Stimulated activated naive CD8-positive, alpha-beta T cell treated with anti-CD3 and anti-CD28 coated beads, Interleukin-15, Interleukin-2, amounts not matched to agents 100 ng/mL and 50 ng/mL, for 24 hours (primary cell): ENCODE measurements around the gene CCN6.
A peak's percentile ranks its signal among the peaks of the same experiment; 100 is the strongest.

Source experiments
- H3K27ac Mint-ChIP-seq: one replicate; pipeline ENCODE4 v1.8.0; 2021; ENCODE audit warnings: mild to moderate bottlenecking, mixed read lengths
- H3K27me3 Mint-ChIP-seq: one replicate; pipeline ENCODE4 v1.8.0; 2021; ENCODE audit warnings: mixed read lengths
- H3K36me3 Mint-ChIP-seq: one replicate; pipeline ENCODE4 v1.8.0; 2021; ENCODE audit warnings: low read depth, mixed read lengths
- H3K4me1 Mint-ChIP-seq: one replicate; pipeline ENCODE4 v1.8.0; 2021; ENCODE audit warnings: low read depth, mixed read lengths
- H3K4me3 Mint-ChIP-seq: one replicate; pipeline ENCODE4 v1.8.0; 2021; ENCODE audit warnings: mild to moderate bottlenecking, mixed read lengths
- H3K9me3 Mint-ChIP-seq: one replicate; pipeline ENCODE4 v1.8.0; 2021; ENCODE audit warnings: mixed read lengths

CCN6 gene

DNA sequence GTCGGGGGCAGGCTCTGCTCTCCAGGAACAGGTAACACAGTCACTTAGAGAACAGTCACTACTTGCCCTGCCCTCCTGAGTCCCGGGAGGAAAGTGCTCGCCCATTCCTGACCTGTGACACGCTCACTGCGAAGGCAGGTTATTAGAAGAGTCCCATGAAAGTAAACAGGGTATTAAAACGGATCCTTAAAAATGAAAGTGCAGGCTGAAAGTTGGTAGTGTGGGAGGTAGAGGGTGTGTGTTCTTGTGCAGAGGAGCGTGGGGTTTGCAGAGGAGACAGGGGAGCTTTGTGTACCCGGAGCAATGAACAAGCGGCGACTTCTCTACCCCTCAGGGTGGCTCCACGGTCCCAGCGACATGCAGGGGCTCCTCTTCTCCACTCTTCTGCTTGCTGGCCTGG is at the start of gene CCN6:
Gene CCN6, plus strand, starts transcription at position 104 of the 400 bp plus-strand sequence. Its CDS starts 254 bp downstream, at position 358.
- H3K4me1 Mint-ChIP-seq = no peaks in the 10 kb centered on the region
- no peaks in the 10 kb centered on the region for H3K36me3 Mint-ChIP-seq
- no peak within 1 kb of the TSS for H3K4me3 Mint-ChIP-seq
- no peak within 1 kb of the TSS for H3K27ac Mint-ChIP-seq
- no peaks in the 10 kb centered on the region for H3K27me3 Mint-ChIP-seq
- no peaks in the 10 kb centered on the region for H3K9me3 Mint-ChIP-seq

DNA sequence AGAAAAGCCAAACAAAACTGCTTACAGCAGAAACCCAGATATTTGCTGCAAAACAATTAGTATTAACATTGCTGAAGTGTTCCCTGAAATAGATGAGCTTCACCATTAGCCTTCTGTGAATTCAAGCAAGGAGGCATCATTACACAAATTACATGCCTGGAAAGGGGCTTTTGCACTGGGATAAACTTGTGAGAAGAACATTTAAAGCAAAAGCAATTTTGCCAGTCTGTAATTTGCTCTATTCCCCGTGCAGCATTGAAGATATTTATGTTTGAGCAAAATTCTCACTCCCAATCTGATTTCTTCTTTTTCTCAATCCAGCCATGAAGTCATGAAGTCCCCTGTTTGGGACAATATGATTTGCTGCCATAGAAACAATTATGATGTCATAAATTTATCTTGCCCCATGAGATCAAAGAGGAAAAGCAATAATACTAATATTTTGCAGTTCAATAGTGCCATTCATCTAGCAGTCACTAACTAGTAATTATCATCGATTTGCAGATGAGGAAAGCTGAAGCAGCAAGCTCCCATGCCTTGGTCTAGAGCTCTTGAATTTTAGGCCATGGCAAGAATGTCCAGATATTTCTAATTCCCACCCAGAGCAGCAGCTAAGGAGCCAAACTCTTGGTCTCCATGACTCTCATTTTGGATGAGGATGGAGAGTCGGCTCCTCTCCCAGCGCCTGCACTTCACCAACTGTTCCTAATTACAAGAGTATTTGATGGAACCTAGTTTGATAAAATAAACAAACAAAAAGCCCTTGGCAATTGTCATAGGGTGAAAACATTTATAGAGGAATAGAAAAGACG is 49.5 kb upstream of the CCN6 start:
- H3K9me3 Mint-ChIP-seq = no peaks in the 10 kb centered on the region
- H3K27ac Mint-ChIP-seq = no peak overlapping the region
- H3K36me3 Mint-ChIP-seq = no peaks in the 10 kb centered on the region
- peaks cover 13% of the 10 kb centered on the region for H3K4me1 Mint-ChIP-seq
- no peaks in the 10 kb centered on the region for H3K27me3 Mint-ChIP-seq
- H3K4me3 Mint-ChIP-seq = no peak overlapping the region

DNA sequence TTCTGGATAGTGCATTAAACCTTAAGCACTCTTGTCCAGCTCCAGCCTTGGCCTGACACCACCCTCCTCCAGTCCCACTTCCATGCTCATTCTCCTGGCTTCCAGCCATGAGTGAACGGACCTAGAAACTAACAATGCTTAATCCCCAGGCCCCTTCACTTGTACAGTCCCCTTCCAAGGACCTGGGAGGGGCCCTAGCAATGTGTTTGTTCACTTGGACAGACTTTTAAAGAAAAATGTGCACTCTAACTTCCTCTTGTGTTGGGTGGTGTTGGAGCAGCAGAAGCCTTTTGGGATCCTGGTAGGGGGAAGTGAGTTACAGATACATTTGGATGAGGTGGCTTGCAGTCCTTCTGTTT is 48.9 kb upstream of the CCN6 start:
- Mint-ChIP-seq H3K4me3 (no peak overlapping the region), H3K27ac (no peak overlapping the region), H3K4me1 (peaks cover 14% of the 10 kb centered on the region), H3K36me3 (no peaks in the 10 kb centered on the region), H3K9me3 (no peaks in the 10 kb centered on the region), H3K27me3 (no peaks in the 10 kb centered on the region)

DNA sequence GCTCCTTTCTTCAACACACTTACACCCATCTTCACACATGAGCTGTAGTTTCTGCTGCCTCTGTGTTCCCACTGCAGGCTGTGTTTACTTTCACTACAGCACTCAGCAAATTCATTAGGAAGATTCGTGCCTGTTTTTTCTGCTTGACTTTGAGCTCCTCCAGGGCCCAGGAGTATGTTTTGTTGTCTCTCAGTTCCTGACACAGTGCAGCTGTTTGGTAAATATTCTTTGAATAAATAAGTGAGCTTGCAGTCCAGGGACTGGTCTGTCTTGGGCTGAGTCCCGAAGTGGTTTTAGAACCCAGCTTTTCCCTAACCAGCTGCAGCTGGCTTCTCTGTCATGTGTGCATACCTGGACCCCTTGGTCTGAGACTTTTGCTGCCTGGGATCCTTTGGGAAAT is 46.6 kb upstream of the CCN6 start:
- Mint-ChIP-seq H3K27ac (no peak overlapping the region), H3K4me1 (peaks cover 28% of the 10 kb centered on the region), H3K36me3 (no peaks in the 10 kb centered on the region), H3K4me3 (no peak overlapping the region), H3K27me3 (no peaks in the 10 kb centered on the region), H3K9me3 (no peaks in the 10 kb centered on the region)

DNA sequence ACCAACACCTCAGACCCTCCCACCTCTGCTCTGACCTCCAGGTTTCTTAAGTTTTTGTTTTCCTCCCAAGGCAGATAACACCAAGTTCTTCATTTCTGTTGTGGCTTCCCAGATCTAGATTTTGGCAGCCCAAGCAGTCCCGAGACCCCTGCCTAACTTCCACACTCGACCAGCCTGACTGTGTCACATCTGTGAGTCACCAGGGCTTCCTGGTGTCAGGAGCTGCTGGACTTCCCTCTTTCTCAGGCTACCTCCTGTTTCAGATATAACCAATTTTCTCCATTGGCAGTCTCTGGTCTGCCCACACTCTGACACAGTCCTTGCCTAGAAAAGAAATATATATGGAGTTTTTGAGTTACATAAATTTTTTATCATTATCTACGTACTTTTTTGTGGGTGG is 46.1 kb upstream of the CCN6 start:
- H3K36me3 Mint-ChIP-seq = no peaks in the 10 kb centered on the region
- H3K4me3 Mint-ChIP-seq = no peak overlapping the region
- H3K4me1 Mint-ChIP-seq = peaks cover 34% of the 10 kb centered on the region
- peak overlapping the region; percentile 29 for H3K27ac Mint-ChIP-seq
- H3K9me3 Mint-ChIP-seq = no peaks in the 10 kb centered on the region
- no peaks in the 10 kb centered on the region for H3K27me3 Mint-ChIP-seq

DNA sequence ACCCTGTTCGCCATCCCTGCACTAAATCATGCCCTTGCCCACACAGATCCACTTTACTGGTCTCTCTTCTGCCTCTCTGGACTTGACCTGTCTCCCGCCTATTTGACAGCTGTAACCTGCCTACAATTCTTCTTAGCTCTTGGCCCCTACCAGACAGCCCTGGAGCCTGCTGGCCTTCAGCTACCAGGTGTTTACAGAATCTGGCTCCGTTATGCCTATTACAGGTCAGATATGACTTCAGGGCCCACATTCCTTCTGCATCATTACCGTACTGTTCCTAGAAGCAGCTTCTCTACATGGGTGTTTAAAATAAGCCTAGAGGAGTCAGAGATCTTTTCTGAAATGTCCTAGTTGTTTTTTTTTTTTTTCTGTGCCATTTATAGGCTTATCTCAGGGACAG is 45.4 kb upstream of the CCN6 start:
- Mint-ChIP-seq H3K27ac (no peak overlapping the region), H3K36me3 (no peaks in the 10 kb centered on the region), H3K27me3 (no peaks in the 10 kb centered on the region), H3K4me1 (peaks cover 38% of the 10 kb centered on the region), H3K9me3 (no peaks in the 10 kb centered on the region), H3K4me3 (no peak overlapping the region)

DNA sequence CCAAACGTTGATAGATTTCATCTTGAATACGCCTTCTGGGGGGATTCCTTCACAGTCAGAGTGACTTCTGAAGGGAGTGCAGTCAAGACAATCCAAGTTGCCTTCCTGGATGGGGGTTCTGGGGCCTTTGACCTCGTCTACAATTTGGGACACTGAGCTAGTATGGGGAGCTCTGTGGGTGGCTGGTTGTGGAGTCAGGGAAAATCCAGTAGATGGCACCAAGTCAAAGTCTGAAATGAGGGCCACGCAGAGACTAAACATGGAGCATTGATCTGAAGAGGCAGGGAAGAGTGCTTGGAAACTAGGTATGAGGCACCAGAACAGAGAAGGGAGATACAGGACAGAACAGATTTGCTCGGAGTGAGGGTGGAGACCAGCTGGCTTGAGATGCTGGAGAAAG is 43.6 kb upstream of the CCN6 start:
- Mint-ChIP-seq H3K36me3 (no peaks in the 10 kb centered on the region), H3K4me3 (no peak overlapping the region), H3K9me3 (no peaks in the 10 kb centered on the region), H3K27ac (peak overlapping the region; percentile 22), H3K27me3 (no peaks in the 10 kb centered on the region), H3K4me1 (peaks cover 51% of the 10 kb centered on the region)

DNA sequence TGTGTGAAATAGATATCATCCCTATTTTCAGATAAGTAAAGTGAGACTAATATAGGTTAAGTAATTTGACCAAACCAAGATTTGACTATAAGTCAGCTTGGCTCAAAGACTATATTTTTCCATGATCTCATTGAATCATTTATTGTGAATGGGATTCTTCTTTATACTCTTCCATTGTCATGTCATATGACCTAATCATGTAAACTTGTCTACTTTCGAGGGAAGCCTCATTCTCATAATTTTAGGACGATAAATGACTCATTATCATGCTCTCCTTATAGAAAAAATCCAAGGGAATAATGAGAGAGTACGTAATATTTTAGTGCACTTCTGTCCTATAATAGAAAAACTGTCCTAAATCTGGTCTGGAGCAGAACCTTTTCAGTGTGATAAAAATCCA is 40.9 kb upstream of the CCN6 start:
- peaks cover 74% of the 10 kb centered on the region for H3K4me1 Mint-ChIP-seq
- H3K9me3 Mint-ChIP-seq = no peaks in the 10 kb centered on the region
- no peaks in the 10 kb centered on the region for H3K27me3 Mint-ChIP-seq
- H3K4me3 Mint-ChIP-seq = no peak overlapping the region
- no peaks in the 10 kb centered on the region for H3K36me3 Mint-ChIP-seq
- H3K27ac Mint-ChIP-seq = peak overlapping the region; percentile 38

DNA sequence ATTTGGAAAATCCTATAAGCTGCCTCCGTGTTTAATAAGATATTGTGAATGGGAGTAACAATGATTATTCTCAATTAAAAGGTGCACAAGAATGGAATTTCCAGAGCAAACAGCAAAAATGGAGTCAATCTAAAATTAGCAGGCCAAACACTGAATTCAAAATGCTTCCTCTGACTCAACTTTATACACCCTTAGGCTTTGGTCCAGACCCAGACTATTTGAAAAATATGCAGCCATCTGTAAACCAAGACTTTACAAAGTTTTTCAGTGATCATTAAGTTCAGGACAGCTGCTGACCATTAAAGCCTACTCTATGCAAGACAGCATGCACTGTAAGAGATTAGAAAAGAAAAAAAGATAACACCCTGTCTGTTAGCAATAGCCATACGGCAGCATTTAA is 39.4 kb upstream of the CCN6 start:
- Mint-ChIP-seq H3K9me3 (no peaks in the 10 kb centered on the region), H3K27ac (peak overlapping the region; percentile 96), H3K36me3 (no peaks in the 10 kb centered on the region), H3K4me1 (peaks cover 72% of the 10 kb centered on the region), H3K4me3 (no peak overlapping the region), H3K27me3 (no peaks in the 10 kb centered on the region)

DNA sequence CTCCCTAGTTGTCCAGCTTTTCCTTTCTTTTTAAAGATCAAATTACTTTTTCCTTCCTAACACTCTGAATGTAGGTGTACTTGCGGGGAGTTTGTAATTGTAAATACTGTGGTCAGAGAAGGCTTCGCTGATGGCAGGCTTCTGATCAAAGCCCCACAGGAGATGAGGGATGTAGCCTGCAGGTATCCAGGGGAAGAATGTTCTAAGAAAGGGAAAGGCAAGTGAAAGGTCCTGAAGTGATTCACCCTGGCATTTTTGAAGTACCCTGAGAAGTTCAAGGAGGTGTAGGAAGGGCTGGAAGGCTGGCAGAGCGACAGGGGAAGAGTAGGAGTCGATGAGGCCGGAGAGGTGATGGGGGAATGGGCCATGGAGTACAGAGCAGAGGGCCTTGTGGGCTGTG is 38.2 kb upstream of the CCN6 start:
- H3K4me3 Mint-ChIP-seq = peak overlapping the region; percentile 66
- H3K9me3 Mint-ChIP-seq = no peaks in the 10 kb centered on the region
- H3K4me1 Mint-ChIP-seq = peaks cover 64% of the 10 kb centered on the region

DNA sequence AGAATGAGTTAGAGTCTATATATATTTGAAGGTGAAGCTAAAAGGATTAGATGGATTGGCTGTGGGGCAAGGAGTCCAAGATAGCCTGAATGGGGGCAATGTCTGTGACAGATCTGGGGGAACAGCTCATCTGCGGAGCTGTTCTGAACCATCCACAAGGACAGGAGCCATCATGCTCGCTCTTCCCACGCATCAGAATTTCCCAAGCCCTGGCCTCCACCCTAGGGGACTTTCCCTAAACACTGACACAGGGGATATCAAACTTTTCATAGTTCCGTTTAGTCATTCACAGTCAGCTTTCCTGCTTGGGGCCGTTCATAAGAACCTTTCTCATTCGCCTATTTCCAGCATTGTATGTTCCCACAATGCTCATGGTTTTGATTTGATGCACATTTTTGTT is 37.6 kb upstream of the CCN6 start:
- Mint-ChIP-seq H3K27me3 (no peaks in the 10 kb centered on the region), H3K27ac (peak overlapping the region; percentile 96), H3K4me3 (peak overlapping the region; percentile 66), H3K9me3 (no peaks in the 10 kb centered on the region), H3K36me3 (no peaks in the 10 kb centered on the region), H3K4me1 (peaks cover 58% of the 10 kb centered on the region)

More for the DNA sequence above, 38.2 kb upstream of the CCN6 start:
- H3K27me3 Mint-ChIP-seq = no peaks in the 10 kb centered on the region
- no peaks in the 10 kb centered on the region for H3K36me3 Mint-ChIP-seq
- peak overlapping the region; percentile 96 for H3K27ac Mint-ChIP-seq

DNA sequence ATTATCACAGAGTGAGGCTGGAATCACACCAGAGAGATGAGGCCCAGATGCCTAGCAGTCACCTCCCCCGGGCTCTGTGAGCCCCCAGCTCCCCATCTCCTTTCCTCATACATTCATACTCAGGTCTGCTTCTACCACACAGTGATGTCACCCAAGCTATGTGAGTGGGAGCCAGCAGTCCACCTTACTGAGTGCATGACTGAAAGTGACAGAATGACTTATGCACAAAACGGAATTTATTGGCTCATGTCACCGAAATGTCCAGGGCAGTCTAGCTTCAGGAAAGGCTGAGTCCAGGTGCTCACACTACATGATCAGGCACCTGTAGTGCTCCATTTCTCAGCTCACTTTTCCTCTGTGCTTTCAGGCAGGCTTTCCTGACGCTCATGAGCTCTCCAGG is 36.7 kb upstream of the CCN6 start:
- Mint-ChIP-seq H3K27ac (peak overlapping the region; percentile 96), H3K4me3 (peak overlapping the region; percentile 66), H3K27me3 (no peaks in the 10 kb centered on the region), H3K9me3 (no peaks in the 10 kb centered on the region), H3K36me3 (no peaks in the 10 kb centered on the region), H3K4me1 (peaks cover 60% of the 10 kb centered on the region)

DNA sequence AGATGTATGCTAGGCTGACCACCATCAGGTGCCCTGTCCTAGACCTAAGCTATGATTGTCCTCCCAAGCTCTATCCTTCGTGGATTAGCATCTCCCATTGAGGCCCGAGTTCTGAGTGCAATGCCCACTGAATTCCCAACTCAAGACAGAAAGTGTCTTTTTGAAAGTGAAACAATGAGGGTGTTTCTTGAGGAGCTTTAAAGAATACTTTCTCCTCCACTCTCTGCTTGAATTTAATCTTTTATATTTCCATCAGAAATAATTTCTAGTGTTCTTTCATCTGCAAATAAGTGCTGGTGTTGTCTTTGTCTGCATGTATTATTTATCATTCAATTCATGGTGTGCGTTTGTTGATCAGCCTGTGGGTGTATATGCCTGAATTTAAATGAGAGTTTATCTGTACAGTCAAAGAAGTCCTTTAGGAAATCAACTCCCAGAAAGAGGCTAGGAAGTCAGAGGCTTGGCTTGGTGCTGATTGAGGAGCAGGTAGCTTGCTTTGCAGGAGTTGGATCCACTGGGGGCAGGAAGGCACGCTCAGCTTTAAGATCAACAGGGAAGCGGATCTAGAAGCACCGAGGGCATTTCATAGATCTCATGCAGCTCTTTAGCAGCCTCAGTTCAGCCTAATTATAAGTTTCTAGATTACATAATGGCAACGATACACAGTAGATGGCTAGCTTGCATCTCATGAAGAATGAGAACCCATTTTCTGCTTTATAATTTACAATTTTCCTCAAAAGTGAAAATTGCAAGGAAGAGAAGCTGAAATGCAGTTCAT is 36.0 kb upstream of the CCN6 start:
- no peaks in the 10 kb centered on the region for H3K36me3 Mint-ChIP-seq
- H3K9me3 Mint-ChIP-seq = no peaks in the 10 kb centered on the region
- H3K4me1 Mint-ChIP-seq = peaks cover 55% of the 10 kb centered on the region
- peak overlapping the region; percentile 96 for H3K27ac Mint-ChIP-seq
- H3K4me3 Mint-ChIP-seq = peak overlapping the region; percentile 66
- H3K27me3 Mint-ChIP-seq = no peaks in the 10 kb centered on the region

DNA sequence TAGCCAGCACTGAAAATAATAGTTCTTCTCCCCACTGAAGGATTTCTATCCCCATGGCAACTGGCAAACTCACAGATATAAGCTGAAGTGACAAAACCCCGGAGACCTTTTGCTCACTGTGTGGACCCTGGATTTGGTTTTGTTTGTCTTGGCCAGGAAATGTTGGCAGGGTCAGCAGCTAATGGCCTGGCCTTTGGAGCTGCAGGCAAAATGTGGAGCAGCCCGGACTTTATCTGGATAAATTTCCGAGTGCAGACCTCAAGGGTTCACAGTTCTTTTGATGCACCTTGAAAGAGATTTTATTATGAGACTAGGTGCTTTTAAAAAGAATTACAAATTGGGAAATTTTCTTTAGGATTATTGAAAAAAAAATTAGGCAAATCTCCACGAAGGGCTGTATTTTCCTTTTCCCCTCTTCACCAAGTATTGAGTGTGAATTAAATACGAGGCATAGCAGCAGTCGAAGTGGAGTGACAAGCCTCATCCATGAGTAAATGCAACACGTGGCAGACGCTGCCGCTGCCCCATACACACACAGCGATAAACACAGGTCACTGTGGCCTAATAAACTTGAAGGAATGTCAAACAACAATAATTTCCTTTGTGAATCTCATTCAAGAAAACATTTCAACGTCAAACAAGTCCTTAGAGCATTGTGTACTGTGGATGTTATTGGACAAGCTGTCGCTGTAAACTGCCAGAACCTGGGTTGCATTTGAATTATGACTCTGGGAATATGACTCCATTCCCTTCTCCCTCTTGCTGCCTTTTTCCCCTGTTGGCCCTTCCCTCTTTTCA is 35.1 kb upstream of the CCN6 start:
- H3K9me3 Mint-ChIP-seq = peaks cover 4% of the 10 kb centered on the region
- no peaks in the 10 kb centered on the region for H3K36me3 Mint-ChIP-seq
- no peaks in the 10 kb centered on the region for H3K27me3 Mint-ChIP-seq
- peak overlapping the region; percentile 37 for H3K27ac Mint-ChIP-seq
- peaks cover 54% of the 10 kb centered on the region for H3K4me1 Mint-ChIP-seq
- peak overlapping the region; percentile 66 for H3K4me3 Mint-ChIP-seq

DNA sequence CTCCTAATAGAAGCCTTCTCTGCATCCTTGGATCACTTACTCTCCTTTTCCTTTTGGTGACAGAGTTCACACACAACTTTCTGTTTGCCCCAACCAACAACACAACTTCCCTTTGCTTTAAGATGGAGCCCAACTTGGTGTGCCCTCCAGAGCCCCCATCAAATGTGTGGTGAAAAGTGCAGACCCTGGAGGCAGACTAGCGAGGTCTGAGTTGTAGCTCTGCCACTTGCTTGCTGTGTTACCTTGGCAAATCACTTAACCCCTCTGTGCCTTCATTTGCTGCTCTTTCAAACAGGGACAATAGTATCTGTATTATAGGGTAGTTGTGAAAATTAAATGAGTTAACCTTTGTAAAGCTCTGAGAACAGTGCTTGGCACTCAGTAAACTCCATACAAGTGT is 34.3 kb upstream of the CCN6 start:
- peaks cover 48% of the 10 kb centered on the region for H3K4me1 Mint-ChIP-seq
- peak overlapping the region; percentile 37 for H3K27ac Mint-ChIP-seq
- H3K9me3 Mint-ChIP-seq = peaks cover 10% of the 10 kb centered on the region
- no peaks in the 10 kb centered on the region for H3K27me3 Mint-ChIP-seq
- H3K36me3 Mint-ChIP-seq = peaks cover 6% of the 10 kb centered on the region
- no peak overlapping the region for H3K4me3 Mint-ChIP-seq
